Measurements from ENCODE around the gene DGLUCY. TPM values are rescaled to one million over a fixed set of nuclear protein-coding genes. Genes with fewer than 3 reads are reported as not detected.
"Not testable (repeated sequence)": the region's sequence is repeated elsewhere in the genome, so short reads cannot be mapped to it uniquely, and the experiment has no call there.

Gene DGLUCY
- total RNA-seq, 1 experiment from 2014 or later, result 33.8 TPM

- no peak for DNase-seq (ENCODE audit: low spot score)
Observed at GRCh38 chr14:91233936-91234790, 120.3 kb downstream of the DGLUCY start.

DNA sequence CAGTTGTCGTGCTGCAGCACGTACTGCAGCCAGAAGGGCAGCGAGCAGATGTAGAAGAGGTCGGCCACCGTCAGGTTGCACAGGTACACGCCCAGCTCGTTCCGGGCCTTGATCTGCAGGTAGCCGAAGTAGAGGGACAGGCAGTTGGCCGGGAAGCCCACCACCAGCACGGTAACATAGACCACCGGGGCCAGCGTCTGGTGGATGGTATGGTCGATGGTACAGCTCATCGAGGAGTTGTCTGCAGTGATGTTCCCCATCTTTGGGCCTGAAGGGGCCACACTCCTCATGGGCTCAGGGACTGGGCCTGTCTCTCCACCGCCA lies 120.9 kb downstream of the DGLUCY start:
- DNase-seq (ENCODE audit: low spot score), result no peak

DNA sequence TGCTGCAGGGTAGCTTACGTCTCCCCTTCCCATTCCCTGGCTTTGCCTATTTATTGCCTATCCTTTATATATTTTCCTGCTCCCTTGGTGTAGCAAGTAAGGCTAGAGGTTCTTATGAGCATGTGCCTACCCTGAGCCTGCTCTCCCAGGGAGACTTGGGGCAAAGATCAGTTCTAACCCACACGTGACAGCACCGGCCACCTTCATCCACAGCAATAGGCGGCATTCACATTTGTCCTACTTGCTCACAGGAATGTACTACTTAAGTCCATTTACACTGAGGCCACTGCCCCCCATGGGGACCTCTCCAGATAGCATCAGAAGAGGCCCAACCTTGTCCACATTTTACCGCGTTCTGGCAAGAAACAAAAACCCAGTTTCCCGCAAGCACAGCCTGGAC lies 122.0 kb downstream of the DGLUCY start:
- no peak for DNase-seq (ENCODE audit: low spot score)

DNA sequence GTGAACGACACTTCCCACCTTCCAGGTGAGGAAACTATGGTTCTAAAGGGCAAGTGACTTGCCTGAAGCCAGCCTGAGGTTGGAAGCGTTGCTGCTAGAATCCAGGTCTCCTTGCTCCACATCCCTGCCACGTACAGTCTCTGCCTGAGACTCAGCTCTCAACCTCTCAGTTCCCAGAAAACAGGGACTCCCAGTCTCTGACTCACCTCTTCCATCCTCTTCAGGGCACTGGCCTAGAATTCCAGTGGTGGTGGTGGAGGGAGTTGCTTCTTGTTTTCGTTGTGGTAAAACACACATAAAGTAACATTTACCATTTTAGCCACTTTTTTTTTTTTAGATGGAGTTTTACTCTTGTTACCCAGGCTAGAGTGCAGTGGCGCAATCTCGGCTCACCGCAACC lies 123.3 kb downstream of the DGLUCY start:
- peak; percentile 51 for DNase-seq (ENCODE audit: low spot score)

DNA sequence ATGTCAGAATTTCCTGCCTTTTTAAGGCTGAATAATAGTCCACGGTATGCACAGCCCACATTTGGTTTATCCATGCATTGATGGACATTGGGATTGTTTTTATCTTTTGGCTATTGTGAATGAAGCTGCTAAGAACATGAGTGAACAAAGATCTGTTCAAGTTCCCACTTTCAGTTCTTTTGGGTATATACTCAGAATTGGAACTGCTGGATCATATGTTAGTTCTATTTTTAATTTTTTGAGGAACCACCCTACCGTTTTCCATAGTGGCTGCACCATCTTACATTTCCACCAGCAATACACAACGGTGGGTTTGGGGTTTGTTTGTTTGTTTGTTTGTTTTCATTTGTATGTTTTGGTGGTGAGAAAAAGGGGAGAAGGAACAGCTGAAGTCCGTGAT lies 124.2 kb downstream of the DGLUCY start:
- no peak for DNase-seq (ENCODE audit: low spot score)

DNA sequence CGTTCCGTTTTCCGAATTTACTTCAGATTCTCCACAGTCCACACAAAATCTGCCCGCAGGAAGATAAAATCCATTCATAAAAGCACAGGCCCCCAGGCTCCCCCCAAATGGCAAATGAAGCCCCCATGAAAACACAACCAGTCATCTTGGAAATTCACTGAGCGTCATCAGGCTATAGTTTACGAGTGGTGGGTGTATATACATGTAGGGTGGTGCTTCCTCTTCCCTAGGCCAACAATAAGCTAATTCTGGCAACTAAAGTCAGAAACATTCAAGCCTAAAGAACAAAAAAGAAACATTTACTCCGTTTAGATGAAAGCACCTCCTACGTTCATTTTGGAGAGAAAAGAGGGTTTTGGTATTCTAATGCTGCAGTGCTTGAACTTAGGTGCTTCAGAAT lies 124.8 kb downstream of the DGLUCY start:
- no peak for DNase-seq (ENCODE audit: low spot score)

GRCh38 chr14:91241863-91242262 lies 128.0 kb downstream of the DGLUCY start:
- DNase-seq (ENCODE audit: low spot score), result no peak

DNA sequence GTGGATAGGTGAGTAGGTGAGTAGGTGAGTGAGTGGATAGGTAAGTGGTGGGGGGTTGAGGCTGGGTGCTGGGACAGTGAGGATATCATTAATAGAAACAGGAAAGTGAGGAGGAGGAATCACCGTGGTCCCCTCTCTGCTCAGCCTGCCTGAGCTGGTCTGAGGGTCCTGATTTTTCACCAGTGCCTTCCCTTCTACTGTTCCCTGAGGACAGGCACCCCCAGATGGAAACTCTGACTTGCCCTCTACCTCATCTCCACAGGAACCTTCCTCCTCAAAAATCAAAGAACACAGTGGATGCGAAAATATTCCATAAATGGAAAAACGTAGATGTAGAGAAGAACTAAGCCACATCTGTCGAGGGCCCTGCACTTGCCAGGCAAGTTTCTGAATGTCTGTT lies 128.8 kb downstream of the DGLUCY start:
- no peak for DNase-seq (ENCODE audit: low spot score)

- DNase-seq (ENCODE audit: low spot score), result no peak
Observed at GRCh38 chr14:91243074-91243471, 129.2 kb downstream of the DGLUCY start.

DNA sequence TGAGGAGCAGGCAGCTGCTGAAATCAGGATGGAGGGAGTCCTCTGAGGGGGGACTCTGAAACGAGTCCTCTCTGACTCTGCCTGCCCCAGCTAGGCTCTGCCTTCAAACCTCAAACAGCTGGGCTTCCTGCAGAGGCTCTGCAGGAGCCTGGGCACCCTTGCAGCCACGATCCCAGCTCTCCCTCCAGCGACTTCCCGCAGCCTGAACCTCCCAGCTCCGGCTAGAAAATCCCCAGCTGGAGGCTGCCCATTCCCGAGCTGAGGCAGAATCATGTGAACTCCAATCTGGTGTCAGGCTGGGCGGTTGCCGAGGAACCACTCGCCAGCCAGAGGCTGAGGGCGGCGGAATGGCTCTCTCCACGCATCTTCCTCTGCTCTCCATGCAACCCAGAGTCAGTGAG lies 130.6 kb downstream of the DGLUCY start, which contains the start of gene GPR68:
TSS of gene GPR68 (minus strand) at position 204 of the 401 bp plus-strand sequence. CDS start 9,654 bp downstream, outside the sequence.
- peak; percentile 39 for DNase-seq (ENCODE audit: low spot score)

DNA sequence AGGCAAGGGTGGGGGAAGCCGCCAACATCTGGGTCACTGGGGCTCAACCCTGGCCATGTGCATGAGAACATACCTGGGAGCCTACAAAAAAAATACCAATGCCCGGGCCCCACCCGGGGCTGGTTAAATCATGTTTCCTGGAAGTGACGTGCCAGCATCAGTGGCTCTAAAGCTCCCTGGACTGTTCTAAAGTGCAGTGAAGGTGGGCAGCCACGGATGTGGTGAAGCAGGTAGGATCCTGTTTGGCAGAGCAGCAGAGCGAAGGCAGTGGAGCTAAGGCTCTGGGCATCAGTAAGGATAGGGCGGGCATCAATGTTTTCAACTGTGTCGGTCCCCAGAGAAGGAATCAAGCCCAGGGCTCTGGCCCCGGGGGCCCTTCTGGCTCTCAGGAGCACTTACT lies 131.2 kb downstream of the DGLUCY start:
- no peak for DNase-seq (ENCODE audit: low spot score)

DNA sequence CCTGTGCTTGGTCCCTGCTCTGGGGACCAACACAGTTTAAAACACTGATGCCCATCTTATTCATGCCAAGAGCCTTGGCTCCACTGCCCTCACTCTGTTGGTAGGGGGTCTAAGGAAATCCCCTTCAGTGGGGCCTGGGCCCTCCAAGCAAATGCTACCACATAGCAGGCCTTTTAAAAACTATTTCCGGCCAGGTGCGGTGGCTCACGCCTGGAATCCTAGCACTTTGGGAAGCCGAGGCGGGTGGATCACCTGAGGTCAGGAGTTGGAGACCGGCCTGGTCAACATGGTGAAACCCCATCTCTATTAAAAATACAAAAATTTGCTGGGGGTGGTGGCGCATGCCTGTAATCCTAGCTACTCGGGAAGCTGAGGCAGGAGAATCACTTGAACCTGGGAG lies 131.7 kb downstream of the DGLUCY start:
- DNase-seq (ENCODE audit: low spot score), result not testable (repeated sequence)

DNA sequence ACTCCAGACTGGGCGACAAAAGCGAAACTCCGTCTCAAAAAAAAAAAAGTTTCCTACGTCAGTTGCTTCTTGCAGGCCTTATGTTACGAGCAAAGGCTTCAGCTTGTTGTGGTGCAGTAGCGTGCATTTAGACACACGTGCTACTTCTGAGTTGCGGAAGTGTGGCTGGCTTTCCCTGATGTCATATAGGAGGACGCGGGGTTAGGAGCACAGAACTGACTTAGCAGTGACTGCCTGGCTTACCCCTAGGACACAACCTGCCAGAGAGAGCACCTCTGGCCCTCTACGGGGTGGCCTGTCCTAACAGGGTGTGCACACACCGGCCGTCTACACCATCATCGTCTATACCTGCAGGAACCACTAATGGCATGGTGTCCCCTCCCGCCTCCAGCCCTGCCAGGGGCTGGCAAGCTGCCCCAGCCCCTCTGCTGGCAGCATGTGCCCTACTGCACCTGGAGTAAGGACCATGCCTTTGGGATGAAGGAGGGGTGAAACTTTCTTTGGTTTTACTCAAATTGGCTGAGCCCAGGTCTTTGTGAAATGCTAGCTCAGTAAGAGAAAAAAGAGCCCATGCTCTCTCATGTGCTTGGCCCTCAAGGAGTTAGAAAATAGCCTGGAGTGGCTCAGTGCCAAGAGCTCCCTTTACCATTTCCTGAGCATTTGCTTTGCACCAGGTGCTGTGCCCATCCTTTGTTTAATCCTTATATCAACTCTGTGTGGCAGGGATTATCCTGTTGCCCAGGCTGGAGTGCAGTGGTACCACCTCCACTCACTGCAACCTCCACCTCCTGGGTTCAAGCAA lies 132.4 kb downstream of the DGLUCY start:
- no peak for DNase-seq (ENCODE audit: low spot score)

DNA sequence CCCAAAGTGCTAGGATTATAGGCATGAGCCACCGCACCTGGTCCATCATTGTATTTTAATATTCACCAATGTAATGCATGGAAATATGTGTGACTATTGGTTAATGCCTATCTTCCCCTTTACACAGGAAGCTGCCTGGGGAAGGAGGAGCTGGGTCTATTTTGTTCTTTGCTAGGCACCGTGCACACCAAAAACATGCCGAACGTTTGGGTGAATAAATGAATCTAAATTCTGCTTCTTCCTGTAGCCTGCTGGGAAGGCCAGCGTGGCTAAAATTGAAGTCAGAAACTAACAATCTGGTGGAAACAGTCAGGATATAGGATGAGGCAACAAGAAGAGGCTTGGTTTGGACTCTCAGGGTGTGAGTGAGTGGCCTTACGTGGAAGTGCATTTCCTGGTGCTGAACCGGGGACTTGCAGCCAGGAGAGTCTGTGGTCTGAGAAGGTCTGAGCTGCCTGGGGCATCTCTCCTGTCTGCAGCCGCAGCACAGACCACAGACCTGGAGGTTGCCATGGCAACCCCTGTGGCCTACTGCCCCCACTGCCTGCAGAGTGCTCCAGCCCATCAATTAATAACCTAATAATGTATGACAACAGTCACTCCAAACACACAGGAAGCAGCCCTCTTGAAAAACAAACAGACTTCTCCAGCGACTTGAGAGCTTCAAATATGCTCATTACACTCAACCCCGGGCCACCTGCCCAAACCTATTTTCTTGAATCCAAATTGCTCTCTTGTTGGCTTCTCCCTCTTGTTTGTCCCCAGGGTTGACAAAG lies 136.2 kb downstream of the DGLUCY start:
- peak; percentile 72 for DNase-seq (ENCODE audit: low spot score)

DNA sequence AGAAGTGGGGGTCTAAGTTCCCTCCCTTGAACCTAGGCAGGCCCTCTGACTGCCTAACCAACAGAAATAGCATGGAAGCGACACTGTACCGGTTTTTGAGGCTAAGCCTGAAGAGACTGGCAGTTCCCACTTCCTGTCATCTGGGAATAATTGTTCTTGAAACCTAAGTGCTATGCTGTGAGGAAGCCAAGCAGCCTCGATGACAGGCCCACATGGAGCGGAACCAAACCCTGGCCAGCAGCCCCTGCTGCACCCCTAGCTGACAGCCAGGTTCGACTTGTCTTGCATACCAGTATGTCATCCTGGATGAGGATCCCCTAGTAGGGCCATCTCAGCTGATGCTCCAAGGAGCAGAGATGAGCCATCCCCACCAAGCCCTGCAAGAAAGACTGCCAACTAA lies 137.0 kb downstream of the DGLUCY start:
- DNase-seq (ENCODE audit: low spot score), result peak; percentile 22

GRCh38 chr14:91252871-91253794 lies 139.3 kb downstream of the DGLUCY start:
- no peak for DNase-seq (ENCODE audit: low spot score)

GRCh38 chr14:91253795-91254323 lies 140.0 kb downstream of the DGLUCY start:
- no peak for DNase-seq (ENCODE audit: low spot score)

DNA sequence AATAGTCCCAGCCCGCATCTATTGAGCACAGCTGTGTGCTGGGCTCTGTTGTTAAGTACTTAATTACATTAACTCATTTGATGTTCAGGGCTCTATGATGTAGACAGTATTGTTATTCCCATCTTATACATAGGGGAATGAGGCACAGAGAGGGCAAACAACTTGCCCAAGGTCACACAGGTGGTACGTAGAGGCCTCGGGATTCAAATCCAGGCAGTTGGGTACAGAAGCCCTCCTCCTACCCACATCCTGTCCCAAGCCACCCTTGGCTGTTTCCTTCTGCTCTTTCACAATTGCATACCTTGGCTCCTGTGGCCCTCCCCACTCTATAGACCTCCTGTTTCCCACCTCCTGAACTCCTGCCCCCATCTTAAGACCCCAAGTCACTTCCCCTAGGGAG lies 140.6 kb downstream of the DGLUCY start:
- DNase-seq (ENCODE audit: low spot score), result no peak

DNA sequence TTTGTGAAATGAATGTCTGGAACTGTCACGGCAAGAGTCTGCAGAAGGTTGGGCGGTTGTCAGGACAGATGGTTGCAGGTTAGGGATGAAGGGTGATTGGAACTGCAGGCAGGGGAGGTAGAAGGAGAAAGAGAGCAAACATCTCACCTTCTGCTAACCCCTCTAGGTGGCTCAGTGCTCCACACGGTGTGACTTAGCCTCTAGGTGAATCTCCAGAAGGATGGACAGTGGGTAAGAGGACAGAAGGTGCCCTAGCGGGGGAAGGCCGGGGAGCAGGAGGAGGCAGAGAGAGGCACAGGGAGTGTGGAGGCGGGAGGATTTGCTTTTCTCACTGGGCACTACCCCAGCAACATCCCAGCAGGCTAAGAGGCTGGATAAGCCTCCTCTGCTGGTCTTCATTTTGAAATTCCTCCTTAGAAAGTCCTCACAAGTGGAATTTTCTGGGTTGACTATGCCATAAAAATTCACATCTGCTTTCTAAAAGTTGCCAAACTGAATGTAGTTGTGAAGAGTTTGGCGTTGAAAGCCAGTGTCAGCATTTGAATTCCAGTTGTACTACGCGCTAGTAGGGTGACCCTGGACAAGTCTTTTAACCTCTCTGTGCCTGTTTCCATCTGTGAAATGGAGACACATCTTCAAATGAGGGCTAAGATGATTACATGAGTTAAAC lies 141.3 kb downstream of the DGLUCY start:
- DNase-seq (ENCODE audit: low spot score), result no peak

- DNase-seq (ENCODE audit: low spot score), result no peak
Observed at GRCh38 chr14:91256661-91257060, 142.8 kb downstream of the DGLUCY start.
